Body of pancreas (tissue), 4 donors: ENCODE results near the gene CDKN2B-AS1.

ENCODE experiments used
- CTCF ChIP-seq, 7 experiments: fragments of 450-650 bp in 4 of 7; fragments of 200-600 bp in 3 of 7; sonication (generic) in 3 of 7; IDR thresholded peaks; one replicate each; pipeline ENCODE4 v1.5.1; 2016 to 2019; ENCODE audit warnings: antibody characterized with exemption in 7 of 7
- POLR2A ChIP-seq, 3 donors: fragments of 450-650 bp; IDR thresholded peaks; one replicate each; pipeline ENCODE4 v1.6.1; 2016; ENCODE audit warnings: antibody characterized with exemption in 3 of 3, mild to moderate bottlenecking in 2 of 3

GRCh38 chr9:22148876-22149637 is 154.5 kb downstream of the CDKN2B-AS1 start:
- TF ChIP-seq CTCF (IDR thresholded peaks at IDR 0.05) (no peak), POLR2A (IDR thresholded peaks at IDR 0.05) (no peak)
